Lower leg skin (tissue), 3 donors: ENCODE measurements around the gene ADORA1.

Source experiments
- CTCF ChIP-seq, 3 donors: fragments of 450-650 bp; IDR thresholded peaks; one replicate each; pipeline ENCODE4 v1.5.1; 2016; ENCODE audit warnings: antibody characterized with exemption in 3 of 3, mild to moderate bottlenecking in 3 of 3, moderate library complexity in 2 of 3
- POLR2A ChIP-seq, 2 donors: fragments of 450-650 bp; IDR thresholded peaks; one replicate each; pipeline ENCODE4 v1.6.1; 2016 to 2017; ENCODE audit warnings: antibody characterized with exemption in 2 of 2, mild to moderate bottlenecking in 1 of 2, moderate library complexity in 1 of 2

- TF ChIP-seq POLR2A (IDR thresholded peaks at IDR 0.05), result no peak
- TF ChIP-seq CTCF (IDR thresholded peaks at IDR 0.05), result no peak
Observed at GRCh38 chr1:203103216-203103615, 24.3 kb upstream of the ADORA1 start.
